Measurements from ENCODE around the gene DRD1. TPM values are rescaled to one million over a fixed set of nuclear protein-coding genes. Genes with fewer than 3 reads are reported as not detected.
A peak's percentile ranks its signal among the peaks of the same experiment; 100 is the strongest.

The DRD1 gene
- total and polyA plus RNA-seq, 2 experiments from 2014 or later: 0.25 to 1.2 TPM

DNA sequence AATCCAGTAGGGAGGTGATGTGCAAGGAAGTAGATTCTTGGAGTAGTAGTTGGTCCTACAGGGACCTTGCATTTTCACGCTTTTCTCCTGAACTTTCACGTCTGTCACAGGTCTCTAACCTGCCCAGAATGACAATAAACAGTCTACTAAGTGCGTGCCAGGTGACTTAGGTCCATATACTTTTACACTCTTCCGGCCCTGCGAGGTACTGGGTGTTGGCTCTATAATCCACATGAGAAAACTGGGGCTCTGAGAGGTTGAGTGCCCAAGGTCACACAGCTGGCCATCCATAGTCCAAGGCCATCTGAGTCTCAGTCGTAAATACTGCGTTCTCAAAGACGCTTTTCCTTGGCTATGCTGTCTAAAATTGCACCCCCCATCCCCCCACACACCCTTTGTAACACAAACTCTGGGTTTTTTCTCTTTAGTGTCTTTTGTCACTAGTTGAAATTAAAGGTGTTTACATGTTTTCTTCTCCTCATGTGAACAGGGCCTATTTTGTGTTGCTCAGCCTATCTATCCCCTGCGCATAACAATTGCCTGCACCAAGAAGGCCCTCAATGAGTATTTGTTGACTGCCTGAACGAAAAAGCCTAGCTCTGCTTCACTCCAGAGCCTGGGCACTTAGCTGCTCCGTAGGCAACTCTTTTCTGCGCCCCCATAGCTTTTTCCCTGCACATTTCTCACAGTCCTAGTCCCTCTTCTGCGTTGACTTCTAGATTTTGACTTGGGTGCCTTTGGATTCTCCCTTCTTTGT lies 35.3 kb upstream of the DRD1 start:
- H3K79me2 ChIP-seq: peaks cover 58% of the 10 kb centered on the region
- peak overlapping the region; percentile 96 for H2AFZ ChIP-seq
- TF ChIP-seq EZH2phosphoT487 (IDR thresholded peaks at IDR 0.05; ENCODE audit: low read depth, severe bottlenecking, unreplicated experiment) (no peak), EZH2 (IDR thresholded peaks at IDR 0.05; ENCODE audit: borderline replicate concordance) (no peak)
- TF ChIP-seq, protein P1, sequence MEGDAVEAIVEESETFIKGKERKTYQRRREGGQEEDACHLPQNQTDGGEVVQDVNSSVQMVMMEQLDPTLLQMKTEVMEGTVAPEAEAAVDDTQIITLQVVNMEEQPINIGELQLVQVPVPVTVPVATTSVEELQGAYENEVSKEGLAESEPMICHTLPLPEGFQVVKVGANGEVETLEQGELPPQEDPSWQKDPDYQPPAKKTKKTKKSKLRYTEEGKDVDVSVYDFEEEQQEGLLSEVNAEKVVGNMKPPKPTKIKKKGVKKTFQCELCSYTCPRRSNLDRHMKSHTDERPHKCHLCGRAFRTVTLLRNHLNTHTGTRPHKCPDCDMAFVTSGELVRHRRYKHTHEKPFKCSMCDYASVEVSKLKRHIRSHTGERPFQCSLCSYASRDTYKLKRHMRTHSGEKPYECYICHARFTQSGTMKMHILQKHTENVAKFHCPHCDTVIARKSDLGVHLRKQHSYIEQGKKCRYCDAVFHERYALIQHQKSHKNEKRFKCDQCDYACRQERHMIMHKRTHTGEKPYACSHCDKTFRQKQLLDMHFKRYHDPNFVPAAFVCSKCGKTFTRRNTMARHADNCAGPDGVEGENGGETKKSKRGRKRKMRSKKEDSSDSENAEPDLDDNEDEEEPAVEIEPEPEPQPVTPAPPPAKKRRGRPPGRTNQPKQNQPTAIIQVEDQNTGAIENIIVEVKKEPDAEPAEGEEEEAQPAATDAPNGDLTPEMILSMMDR (IDR thresholded peaks at IDR 0.05; ENCODE audit: poor library complexity): no peak

DNA sequence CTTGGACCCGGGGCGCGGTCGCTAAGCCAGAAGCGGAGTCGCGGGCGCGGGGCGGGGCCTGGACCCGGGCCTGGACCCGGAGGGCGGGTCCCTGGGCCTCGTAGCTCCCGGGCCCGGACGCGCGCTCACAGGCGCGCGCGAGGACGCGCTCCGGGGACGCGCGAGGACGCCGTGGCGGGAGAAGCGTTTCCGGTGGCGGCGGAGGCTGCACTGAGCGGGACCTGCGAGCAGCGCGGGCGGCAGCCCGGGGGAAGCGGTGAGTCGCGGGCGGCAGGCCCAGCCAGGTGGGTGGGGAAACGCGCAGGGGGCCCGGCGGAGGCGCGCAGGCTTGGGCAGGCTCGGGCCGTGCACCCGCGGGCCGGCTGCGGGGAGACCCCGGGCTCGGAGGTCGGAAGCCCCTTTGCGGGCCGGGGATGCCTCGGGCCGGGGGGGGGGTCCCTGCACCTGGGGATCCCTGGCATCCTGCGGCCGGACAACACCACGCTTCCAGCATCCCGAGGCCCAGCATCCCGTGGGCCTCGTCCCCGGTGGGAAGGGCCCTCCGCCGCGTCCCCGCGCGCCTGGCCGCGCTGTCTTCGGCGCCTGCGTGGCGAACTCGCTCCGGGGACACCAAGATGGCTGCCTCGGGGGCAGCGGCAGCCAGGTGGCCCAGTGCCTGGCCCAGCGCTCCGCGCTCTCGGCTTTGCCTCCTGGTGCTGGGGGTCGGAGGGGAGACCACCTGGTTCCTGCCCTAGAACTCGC lies 34.6 kb upstream of the DRD1 start, which contains the start of gene SFXN1:
SFXN1 (plus strand) TSS at position 177 of the 741 bp plus-strand sequence. CDS start 13,544 bp downstream, outside the sequence.
- H4K20me1 ChIP-seq (ENCODE audit: insufficient read depth, poor library complexity, severe bottlenecking): peaks cover 7% of the 10 kb centered on the region
- H3K36me3 ChIP-seq (replicated peaks; ENCODE audit: insufficient read depth, low read depth): no peaks in the 10 kb centered on the region
- H3K4me1 ChIP-seq (ENCODE audit: insufficient read depth): peaks cover 13% of the 10 kb centered on the region
- H3K79me2 ChIP-seq: peaks cover 50% of the 10 kb centered on the region
- H3K4me2 ChIP-seq: peak within 1 kb of the TSS; percentile 85
- no peaks in the 10 kb centered on the region for H3K9me3 ChIP-seq (ENCODE audit: low read depth)
- H2AFZ ChIP-seq: peak within 1 kb of the TSS; percentile 96
- no peaks in the 10 kb centered on the region for H3K9me2 ChIP-seq (replicated peaks; ENCODE audit: insufficient read depth)
- no peak for TF ChIP-seq EZH2 (IDR thresholded peaks at IDR 0.05; ENCODE audit: borderline replicate concordance)
- no peak for TF ChIP-seq EZH2phosphoT487 (IDR thresholded peaks at IDR 0.05; ENCODE audit: low read depth, severe bottlenecking, unreplicated experiment)
- no peaks in the 10 kb centered on the region for H3K27me3 ChIP-seq
- peak; percentile 89 for DNase-seq (ENCODE audit: low spot score)
- H3K27ac ChIP-seq: peak within 1 kb of the TSS; percentile 92
- under 1% methylated on average over 61 of the region's 94 CpGs for whole genome bisulfite sequencing (ENCODE audit: low lambda C conversion rate, missing lambda C conversion rate)
- peak within 1 kb of the TSS; percentile 96 for H3K4me3 ChIP-seq

More for the DNA sequence above, 35.3 kb upstream of the DRD1 start:
- Histone ChIP-seq H3K27ac (peak overlapping the region; percentile 92), H3K4me2 (peak overlapping the region; percentile 85), H4K20me1 (ENCODE audit: insufficient read depth, poor library complexity, severe bottlenecking) (peaks cover 8% of the 10 kb centered on the region), H3K36me3 (replicated peaks; ENCODE audit: insufficient read depth, low read depth) (no peaks in the 10 kb centered on the region), H3K27me3 (no peaks in the 10 kb centered on the region), H3K9me2 (replicated peaks; ENCODE audit: insufficient read depth) (no peaks in the 10 kb centered on the region), H3K4me3 (peak overlapping the region; percentile 96), H3K4me1 (ENCODE audit: insufficient read depth) (peaks cover 13% of the 10 kb centered on the region), H3K9me3 (ENCODE audit: low read depth) (no peaks in the 10 kb centered on the region)
- WGBS (ENCODE audit: low lambda C conversion rate, missing lambda C conversion rate): 27% methylated on average over 13 of the region's 13 CpGs
- DNase-seq (ENCODE audit: low spot score): peak; percentile 48

DNA sequence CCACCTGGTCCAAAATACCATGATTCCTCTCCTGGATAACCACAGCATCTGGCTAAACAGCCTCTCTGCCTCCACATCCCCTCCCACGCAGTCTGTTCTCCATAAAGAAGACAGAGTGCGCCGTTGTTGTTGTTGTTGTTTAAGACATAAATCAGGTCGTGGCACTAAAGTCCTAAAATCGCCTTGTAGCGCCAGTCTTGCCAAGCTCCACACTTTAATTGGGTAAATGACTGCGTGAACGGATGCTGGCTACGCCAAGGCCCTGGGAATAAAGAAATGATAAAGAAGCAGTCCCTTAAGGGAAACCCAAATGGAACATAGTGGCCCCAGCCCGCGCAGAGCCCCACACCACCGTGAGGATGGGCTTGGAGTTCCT lies 34.0 kb upstream of the DRD1 start:
- H3K36me3 ChIP-seq (replicated peaks; ENCODE audit: insufficient read depth, low read depth): no peaks in the 10 kb centered on the region
- peak overlapping the region; percentile 96 for H3K4me3 ChIP-seq
- no peaks in the 10 kb centered on the region for H3K9me3 ChIP-seq (ENCODE audit: low read depth)
- H3K4me1 ChIP-seq (ENCODE audit: insufficient read depth): peaks cover 13% of the 10 kb centered on the region
- peak overlapping the region; percentile 85 for H3K4me2 ChIP-seq
- peaks cover 45% of the 10 kb centered on the region for H3K79me2 ChIP-seq
- no peak for DNase-seq (ENCODE audit: low spot score)
- H2AFZ ChIP-seq: peak overlapping the region; percentile 96
- H3K27me3 ChIP-seq: no peaks in the 10 kb centered on the region
- H3K27ac ChIP-seq: peak overlapping the region; percentile 92
- TF ChIP-seq, protein P1 (IDR thresholded peaks at IDR 0.05; ENCODE audit: poor library complexity): no peak
- TF ChIP-seq EZH2phosphoT487 (IDR thresholded peaks at IDR 0.05; ENCODE audit: low read depth, severe bottlenecking, unreplicated experiment): no peak
- TF ChIP-seq EZH2 (IDR thresholded peaks at IDR 0.05; ENCODE audit: borderline replicate concordance): no peak
- H4K20me1 ChIP-seq (ENCODE audit: insufficient read depth, poor library complexity, severe bottlenecking): peaks cover 2% of the 10 kb centered on the region
- H3K9me2 ChIP-seq (replicated peaks; ENCODE audit: insufficient read depth): no peaks in the 10 kb centered on the region
- WGBS (ENCODE audit: low lambda C conversion rate, missing lambda C conversion rate): 10% methylated on average over 12 of the region's 12 CpGs
